NCI-H774 (cell line): ENCODE results near the gene MRPL28.
"Not testable (repeated sequence)": the region's sequence is repeated elsewhere in the genome, so short reads cannot be mapped to it uniquely, and the experiment has no call there.

Experiments used
- DNase-seq: peaks from one replicate; lab custom pipeline; 2025; lab: John Stamatoyannopoulos, UW

The MRPL28 gene

DNA sequence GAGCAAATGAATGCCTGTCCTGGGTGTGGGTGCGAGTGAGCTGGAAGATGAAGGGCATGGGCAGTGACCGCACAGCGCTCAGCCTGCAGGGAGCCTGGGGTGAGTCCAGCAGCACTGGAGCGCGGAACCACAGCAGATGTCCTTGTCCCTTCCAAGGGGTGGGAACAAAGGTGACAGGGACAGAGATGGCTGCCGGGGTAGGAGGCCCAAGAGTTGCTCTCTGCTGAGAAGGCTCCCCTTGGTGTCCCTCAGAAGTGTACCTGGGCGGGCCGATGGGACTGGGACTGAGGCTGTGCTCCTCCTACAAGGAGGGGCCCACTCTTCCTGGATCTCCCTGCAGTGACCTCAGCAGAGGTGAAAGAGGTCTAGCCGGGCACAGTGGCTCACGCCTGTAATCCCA, 19.0 kb upstream of the MRPL28 start:
- DNase-seq: no peak

DNA sequence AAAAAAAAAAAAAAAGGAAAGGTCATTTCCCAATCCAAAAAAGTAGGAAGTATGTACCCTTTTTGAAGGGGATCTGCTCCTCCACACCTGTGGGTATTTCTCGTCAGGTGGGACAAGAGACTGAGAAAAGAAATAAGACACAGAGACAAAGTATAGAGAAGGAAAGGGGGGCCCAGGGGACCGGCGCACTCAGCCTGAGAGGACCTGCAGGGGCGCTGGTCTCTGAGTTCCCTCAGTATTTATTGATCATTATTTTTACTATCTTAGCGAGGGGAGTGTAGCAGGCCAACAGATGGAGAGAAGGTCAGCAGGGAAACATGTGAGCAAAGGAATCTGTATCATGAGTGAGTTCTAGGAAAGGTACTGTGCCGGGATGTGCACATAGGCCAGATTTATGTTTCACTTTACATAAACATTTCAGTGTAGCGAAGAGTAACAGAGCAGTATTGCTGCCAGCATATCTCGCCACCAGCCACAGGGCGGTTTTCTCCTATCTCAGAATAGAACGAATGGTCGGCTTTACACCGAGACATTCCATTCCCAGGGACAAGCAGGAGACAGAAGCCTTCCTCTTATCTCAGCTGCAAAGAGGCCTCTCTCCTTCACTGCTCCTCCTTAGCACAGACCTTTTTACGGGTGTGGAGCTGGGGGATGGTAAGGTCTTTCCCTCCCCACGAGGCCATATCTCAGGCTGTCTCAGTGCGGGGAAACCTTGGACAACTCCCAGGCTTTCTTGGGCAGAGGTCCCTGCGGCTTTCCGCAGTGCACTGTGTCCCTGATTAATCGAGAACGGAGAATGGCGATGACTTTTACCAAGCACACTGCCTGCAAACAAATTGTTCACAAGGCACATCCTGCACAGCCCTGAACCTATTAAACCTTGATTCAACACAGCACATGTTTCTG, 17.7 kb upstream of the MRPL28 start:
- not testable (repeated sequence) for DNase-seq

DNA sequence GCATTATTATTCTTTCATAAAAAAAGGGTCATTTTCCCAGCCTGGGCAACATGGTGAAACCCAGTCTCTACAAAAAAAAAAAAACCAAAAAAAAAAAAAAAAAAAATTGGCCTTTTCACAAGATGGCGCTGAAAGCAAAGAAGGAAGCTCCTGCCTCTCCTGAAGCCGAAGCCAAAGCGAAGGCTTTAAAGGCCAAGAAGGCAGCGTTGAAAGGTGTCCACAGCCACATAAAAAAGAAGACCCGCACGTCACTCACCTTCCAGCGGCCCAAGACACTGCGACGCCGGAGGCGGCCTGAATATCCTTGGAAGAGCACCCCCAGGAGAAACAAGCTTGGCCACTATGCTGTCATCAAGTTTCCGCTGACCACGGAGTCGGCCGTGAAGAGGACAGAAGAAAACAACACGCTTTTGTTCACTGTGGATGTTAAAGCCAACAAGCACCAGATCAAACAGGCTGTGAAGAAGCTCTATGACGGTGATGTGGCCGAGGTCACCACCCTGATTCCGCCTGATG, 16.4 kb upstream of the MRPL28 start:
- no peak for DNase-seq

DNA sequence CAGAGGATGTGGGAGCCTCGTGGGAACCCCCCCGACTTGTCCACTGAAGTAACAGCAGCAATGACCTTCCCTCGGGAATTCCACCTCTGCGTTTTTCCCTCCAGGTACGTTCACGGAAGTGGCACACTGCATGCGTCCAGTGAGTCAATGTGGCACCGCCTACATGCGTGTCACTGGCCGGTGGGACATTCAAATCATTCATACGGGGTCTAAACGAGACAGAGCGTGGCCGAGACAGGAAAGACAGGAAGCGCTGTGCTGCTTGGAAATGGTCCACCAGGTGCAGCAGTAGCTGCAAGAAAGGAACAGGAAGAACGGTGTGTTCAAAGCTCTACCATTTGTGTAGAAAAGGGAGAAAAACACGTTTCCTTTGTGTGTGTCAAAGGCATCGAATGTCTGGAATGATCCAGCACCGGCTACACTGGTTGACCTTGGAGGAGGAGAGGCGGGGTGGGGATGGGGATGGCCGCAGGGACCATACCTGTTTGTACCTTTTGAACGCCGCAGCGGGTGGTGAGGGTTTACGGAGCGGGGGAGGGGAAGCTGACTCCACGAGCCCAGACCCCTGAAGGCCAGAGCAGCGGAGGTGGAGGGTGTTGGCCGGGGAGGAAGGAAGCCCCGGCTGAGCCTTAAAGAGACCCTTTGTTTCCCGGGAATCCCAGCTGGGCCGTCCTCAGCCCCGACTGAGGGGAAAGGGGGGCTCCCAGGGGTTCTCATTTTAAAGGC, 13.2 kb upstream of the MRPL28 start:
- DNase-seq: peak; percentile 28

DNA sequence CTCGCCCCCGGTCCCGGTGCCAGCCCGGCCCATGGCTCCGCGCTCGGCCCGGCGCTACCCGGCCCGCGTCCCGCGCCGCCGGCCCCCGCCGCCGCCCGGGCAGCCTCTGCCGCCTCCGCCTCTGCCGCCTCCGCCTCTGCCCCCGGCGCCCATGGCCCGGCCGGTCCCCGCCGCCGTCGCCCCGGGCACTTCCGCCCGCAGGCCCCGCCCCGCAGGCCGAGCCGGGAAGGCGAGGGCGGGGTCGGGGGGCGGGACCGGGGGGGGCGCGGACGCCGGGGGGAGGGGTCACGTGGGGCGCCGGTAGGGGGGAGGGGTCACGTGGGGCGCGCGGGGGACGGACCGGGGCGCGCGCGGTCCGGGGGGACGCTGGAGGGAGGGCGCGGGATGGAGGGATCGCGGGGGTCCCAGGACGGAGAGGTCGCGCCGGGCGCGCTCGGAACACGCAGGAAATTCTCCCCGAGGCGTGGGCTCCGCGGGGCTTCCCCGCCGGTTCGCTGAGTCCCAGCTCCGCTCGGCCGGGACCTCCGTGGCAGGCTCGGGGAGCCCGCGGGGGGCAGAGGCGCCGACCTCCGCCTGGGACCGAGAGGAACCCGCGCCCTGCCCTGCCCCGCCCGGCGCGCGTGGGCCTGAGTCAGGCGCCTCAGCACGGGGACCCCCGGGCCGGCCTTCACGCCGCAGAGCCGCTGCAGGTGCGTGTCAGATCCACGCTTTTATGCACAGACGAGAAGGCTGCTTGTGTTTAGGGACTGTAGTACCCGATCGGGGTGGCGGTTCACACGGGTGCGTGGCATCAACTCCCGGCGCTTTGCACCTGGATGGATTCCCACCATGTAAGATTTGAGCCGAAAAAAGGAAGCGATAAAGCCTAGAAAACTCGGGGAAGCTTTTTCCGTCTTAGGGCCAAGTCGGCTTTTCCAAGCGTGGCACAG, 11.7 kb upstream of the MRPL28 start, which contains the start of gene PGAP6:
Gene PGAP6 (minus strand): TSS at position 190 of the 929 bp plus-strand sequence. CDS start 157 bp downstream, at position 33.
- DNase-seq: peak; percentile 57

DNA sequence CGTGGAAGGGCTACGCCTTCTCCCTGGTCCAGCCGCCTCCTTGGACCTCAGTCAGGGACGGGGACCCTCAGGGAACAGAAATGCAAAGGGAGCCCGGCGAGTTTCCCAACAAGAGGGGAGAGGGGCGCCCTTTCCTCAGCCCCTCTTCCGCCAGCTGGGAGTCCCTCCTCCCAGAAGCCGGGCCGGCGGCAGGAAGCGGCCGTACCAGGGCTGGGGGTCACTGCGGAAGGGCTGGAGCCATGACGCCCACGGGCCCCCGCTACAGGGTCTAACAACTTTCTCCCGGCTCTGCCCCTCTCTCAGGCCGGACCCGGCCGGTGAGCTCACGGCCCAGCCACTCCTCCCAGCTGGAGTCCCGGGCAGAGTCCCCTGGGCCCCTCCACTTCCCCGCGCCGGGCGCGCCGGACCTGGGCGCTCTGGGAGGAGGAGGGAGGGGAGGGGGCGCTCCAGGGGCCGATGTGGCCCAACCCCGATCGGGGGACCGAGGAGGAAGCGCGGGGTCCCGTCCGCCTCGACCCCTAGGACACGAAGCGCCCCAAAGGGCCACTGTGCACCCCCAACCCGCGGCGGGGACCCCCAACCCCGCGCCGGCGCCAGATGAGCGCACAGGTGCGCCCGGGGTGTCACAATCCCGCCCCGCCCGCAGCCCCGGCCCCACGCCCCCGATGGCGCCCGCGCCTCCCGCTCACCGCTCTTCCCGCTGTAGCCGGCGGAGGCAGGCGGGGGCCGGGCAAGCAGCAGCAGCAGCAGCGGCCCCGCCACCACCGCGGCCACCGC, 10.9 kb upstream of the MRPL28 start:
- no peak for DNase-seq

DNA sequence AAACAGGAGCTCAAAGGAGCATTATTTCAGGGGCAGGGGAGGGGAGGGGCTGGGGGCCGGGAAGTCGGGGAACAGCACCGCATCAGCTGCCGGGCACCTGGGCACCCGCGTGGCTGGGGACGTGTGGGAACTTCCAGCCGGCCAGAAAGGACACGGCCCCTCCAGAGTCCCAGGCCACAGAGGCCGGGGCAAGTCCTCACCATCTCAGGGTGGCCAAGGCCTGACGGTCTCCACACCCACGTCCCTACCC, 10.3 kb upstream of the MRPL28 start:
- DNase-seq: no peak

DNA sequence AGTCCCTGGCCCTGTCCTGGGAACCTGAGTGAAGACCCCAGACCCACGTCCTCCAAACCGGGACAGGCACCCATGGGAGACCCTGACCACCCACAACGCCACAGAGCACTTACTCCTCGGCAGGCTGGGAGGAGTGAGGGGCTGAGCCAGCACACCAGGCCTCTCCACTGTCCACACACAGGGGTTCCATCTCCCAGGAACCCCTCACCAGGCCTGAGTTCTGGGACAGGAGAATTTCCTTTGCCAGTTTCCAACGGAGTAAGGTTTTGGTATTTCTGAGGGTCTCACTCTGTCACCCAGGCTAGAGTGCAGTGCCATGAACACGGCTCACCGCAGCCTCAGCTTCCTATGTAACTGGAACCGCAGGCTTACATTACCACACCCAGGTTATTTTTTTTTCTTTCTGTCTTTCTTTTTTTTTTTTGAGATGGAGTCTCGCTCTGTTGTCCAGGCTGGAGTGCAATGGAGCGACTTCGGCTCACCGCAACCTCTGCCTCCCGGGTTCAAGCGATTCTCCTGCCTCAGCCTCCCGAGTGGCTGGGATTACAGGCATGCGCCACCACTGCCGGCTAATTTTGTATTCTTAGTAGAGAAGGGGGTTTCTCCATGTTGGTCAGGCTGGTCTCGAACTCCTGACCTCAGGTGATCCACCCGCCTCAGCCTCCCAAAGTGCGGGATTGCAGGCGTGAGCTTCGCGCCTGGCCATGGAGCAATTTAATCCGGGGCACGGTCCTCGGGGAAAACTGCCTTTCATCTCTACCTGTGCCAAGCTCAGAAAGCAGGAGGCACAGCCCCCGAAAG, 9.8 kb upstream of the MRPL28 start:
- no peak for DNase-seq

DNA sequence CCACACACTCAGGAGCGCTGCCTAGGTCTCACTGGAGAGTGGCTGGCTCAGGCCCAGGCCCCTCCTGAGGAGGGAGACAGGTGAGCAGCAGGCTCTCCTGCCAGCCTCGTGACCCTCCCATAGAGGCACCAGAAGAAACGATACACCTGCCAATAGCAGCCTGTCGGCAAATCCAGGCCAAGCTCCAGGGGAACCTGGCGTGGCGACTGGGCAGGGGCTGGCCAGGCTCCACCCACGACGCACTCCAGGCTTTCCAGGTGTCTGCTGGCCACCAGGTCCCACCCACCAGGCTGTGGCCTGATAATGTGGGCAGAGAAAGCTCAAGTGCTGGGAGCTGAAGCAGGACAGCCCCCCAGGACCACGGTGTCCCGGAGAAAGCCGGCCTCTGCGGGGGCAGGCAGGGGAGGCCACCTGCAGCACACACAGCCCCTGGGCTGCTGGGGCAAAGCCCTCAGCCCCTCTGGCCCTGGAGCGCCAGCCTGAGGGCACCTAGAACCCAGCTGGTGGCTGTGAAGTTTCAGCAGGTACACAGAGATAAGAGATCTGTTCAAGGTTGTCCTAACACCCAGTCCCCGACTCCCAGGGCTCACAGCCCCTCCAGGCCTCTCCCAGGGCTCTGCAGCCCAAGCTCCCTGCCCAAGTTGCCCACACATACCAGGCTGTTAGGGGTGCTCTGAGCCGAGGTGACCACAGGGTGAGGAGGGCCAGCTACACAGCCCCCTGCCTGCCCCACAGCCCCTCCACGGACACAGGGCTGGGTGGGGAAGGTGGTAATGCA, 9.0 kb upstream of the MRPL28 start:
- peak; percentile 81 for DNase-seq

DNA sequence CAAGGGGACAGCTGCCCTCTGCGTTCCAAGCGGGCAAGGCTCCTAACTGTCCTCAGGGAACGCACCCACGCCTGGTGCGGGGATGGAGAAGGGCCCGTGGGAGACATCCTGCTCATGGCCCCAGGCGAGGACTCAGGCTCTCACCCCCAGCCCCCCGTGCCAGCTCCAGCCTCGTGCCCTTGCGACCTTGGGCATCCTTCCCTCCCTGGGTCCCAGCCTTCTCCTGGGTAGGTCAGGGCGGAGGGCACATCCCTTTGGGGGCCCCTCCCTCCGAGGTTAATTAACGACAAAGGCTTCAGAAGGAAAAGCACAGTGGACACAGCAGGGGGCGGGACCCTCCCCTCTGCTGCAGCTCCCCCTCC, 8.5 kb upstream of the MRPL28 start:
- no peak for DNase-seq

DNA sequence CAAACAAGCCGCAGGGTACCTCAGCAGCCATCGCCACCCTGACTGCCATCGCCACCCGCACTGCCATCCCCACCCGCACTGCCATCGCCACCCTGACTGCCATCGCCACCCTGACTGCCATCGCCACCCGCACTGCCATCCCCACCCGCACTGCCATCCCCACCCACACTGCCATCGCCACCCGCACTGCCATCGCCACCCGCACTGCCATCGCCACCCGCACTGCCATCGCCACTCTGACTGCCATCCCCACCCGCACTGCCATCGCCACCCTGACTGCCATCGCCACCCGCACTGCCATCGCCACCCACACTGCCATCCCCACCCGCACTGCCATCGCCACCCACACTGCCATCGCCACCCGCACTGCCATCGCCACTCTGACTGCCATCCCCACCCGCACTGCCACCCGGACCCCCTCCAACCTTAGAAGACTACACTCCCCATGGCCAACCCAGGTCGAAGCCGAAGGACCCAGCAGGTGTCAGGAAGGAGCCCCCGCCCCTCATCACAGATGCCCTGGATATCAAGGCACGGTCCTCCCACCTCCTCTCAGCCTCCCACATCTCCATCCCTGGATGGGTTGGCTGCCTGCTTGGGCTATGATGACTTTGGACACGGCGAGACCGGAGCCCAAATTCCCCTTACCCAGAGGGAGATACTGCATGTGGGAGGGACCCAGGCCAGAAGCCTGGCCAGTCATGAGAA, 7.9 kb upstream of the MRPL28 start:
- not testable (repeated sequence) for DNase-seq

DNA sequence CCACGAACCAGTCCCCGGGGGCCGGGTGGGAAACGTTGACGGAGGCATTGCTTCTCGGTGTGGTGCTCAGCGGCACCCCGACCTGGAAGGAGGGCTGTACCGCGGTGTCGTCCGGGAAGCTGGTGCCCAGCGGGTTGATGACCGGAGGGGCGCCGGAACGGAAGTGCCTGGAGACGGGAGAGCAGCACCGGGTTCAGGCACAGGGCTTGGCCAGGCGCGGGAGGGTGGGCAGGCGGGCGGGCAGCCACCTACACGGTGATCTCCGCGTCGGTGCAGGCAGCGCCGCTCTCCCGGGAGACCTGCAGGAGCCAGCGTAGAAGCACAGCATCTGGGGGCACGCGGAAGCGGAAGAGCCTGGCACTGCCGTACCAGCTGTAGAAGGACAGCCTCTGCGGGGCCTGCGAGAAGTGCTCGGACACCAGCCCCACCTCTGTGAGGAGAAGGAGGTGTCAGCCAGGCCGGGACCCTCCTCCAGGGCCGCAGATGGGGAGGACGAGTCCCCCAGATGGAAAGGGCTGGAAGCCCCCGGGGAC, 7.1 kb upstream of the MRPL28 start:
- no peak for DNase-seq

DNA sequence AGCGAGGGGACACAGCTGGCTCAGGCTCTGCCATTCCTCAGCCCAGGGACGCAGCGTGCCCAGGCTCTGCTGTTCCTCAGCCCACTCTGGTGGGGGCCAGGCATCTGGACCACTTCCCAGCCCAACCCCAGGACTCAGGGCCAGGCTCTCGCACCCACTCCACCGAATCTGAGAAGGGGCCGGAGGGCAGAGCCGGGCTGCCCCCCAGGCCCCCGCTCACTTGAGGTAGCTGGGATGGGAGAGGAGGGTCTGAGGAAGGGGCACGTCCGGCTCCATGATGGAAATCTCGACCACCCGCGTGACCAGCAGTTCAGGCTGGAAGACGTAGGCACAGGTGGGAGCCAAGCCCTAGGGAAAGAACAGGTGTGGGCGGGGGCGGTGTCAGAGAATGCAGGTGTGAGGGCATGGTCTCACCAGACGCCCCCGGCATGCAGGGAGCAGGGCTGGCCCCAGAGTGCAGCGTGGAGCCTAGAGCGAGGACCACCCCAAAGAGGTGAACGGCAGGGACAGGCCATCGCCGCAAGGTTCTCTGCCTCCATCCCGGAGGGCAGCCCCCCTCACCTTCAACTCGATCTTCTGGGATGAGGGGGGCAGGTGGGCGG, 6.6 kb upstream of the MRPL28 start:
- no peak for DNase-seq

DNA sequence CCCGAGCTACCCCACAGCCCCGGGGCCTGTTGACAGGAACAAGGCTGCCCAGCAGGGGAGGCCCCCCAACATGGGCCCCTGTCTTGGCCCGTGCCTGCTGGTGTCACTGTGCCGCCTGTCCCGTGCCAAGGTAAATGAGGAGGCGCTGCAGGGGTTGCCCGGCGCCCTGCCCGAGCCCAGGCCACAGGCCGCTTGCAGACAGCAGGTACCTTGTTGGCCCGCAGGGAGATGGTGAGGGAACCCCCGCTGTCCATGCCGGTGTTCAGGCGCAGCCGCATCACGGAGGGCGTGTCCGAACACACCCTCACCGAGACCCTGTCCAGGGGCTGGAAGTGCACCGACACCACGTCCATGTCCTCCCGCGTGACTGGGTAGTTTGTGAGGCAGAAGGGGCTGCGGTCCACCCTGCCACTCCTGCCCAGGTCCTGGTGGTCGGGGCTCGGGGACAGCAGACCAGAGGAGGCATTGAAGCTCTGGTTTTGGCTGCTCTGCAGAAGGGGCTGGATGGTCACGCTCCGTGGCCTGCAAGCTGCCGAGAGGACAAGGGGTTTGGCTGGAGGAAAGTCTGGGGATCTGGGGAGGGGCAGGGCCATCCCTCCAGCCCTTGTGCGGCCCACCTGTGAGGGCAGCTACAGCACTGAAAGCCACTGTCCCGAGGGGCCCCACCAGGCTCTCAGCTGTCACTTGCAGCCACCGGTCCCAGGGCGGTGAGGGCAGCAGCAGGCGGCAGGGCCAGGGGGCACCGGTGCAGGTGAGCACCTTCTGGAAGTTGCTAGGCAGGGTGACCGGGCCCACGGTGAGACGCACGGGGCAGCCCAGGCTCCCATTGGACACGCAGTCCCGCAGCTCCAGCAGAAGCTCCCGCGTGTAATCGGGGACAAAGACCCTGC, 5.8 kb upstream of the MRPL28 start:
- no peak for DNase-seq

DNA sequence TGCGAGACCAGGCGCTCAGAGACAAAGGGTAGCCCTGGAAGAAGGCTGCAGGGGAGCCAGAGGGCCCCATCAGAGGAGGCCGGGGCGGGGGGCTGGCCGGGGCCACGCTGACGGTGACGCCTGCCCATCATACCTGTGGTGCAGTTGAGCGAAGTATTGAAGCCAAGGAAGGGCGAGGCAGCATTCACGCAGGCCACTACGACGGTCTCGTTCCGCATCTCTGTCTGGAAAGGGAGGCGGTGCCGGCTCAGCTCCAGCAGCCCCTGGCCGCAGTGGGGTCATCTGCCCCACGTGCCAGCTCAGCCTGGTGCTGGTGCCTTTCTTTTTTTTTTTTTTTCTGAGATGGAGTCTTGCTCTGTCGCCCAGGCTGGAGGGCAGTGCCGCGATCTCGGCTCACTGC, 4.9 kb upstream of the MRPL28 start:
- DNase-seq: no peak

DNA sequence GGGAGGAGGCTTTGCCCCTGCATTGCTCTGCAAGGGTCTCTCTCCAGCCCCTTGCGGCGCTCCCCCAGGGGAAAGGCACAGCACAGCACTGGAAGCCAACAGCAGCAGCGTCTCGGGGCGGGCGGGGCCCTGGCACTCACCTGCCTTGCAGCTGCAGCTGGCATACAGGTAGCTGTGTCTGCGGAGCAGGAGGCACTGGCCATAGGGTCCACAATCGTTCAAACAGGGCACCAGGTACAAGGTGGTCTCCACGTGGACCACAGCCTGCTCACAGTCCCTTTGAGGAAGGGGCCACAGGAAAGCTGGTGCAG, 4.2 kb upstream of the MRPL28 start:
- DNase-seq: no peak

DNA sequence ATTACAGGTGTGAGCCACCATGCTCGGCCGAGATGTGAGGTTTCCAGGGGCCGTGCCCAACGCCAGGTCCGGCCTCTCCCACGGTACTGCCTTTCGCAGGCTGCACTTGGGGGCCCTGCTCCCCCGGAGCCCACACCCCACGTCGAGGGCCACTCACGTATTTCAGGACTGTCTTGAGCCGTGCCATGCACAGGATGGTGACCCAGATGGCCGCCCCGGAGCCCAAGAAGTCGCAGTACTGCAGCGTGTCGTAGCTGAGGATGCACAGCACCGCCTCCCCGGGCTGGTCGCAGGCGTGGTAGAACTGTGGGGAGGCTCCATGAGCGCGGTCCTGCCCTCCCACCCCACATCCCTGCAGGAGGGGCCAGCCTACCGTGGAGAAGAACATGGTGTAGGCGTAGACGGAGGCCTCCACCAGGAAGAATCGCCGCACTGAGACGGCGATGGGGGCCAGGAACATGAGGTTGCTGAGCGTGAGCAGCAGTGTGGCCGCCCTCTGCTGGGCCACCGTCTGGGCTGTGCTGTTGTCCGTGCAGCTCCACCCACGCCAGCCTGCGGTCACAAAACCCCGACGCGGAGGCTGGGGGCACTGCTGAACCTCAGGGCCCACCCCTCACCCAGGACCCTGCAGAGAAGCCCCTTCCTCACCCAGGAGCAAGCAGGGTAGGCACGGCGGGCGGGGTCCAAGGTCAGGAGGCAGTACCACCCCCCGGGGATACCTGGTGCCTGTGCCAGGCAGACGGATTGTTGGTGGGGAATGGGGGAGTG, 3.7 kb upstream of the MRPL28 start:
- DNase-seq: no peak
